Keratinocyte (primary cell): ENCODE measurements around the gene CHD9. TPM values are rescaled to one million over a fixed set of nuclear protein-coding genes. Genes with fewer than 3 reads are reported as not detected.

ENCODE experiments used
- DNase-seq: peaks from one replicate; pipeline ENCODE4 v3.0.0-alpha.2; 2011; ENCODE audit warnings: low read depth, missing footprints, low spot score
- FAIRE-seq: peaks from 2 replicates; lab custom pipeline; 2011; peaks lifted over from hg19 to GRCh38; lab: Jason Lieb, UNC
- H2AFZ ChIP-seq: 2 replicates; pipeline ENCODE4 v1.6.0; 2012; ENCODE audit warnings: low read length, control low read depth, inconsistent platforms; ENCODE audit not compliant: control insufficient read depth
- H3K27ac ChIP-seq: 2 replicates; pipeline ENCODE4 v1.5.1; 2011; ENCODE audit warnings: low read length; ENCODE audit not compliant: control insufficient read depth, insufficient read depth
- H3K27me3 ChIP-seq: 3 replicates; pipeline ENCODE4 v1.6.0; 2011; ENCODE audit warnings: low read length; ENCODE audit not compliant: control insufficient read depth, insufficient read depth; ENCODE audit errors: extremely low read depth
- H3K36me3 ChIP-seq, 2 experiments: 2 replicates in 1 of 2; 3 replicates in 1 of 2; pipeline ENCODE4 v1.5.1; 2011; ENCODE audit warnings: low read length in 2 of 2, mild to moderate bottlenecking in 1 of 2; ENCODE audit not compliant: control insufficient read depth in 2 of 2, insufficient read depth in 2 of 2; ENCODE audit errors: extremely low read depth in 1 of 2
- H3K4me1 ChIP-seq: 3 replicates; pipeline ENCODE4 v1.5.1; 2011; ENCODE audit warnings: low read length; ENCODE audit not compliant: control insufficient read depth, insufficient read depth; ENCODE audit errors: extremely low read depth
- H3K4me2 ChIP-seq: 3 replicates; pipeline ENCODE4 v1.6.0; 2011; ENCODE audit warnings: low read depth, low read length; ENCODE audit not compliant: control insufficient read depth, insufficient read depth; ENCODE audit errors: extremely low read depth
- H3K4me3 ChIP-seq, 3 experiments: fragments of 200-600 bp in 1 of 3; sonication (generic) in 1 of 3; 2 replicates in 2 of 3; 3 replicates in 1 of 3; pipeline ENCODE4 v1.5.1; 2011 to 2016; ENCODE audit warnings: low read length in 3 of 3, mild to moderate bottlenecking in 3 of 3, control low read depth in 2 of 3, inconsistent platforms in 1 of 3, low read depth in 1 of 3, mixed read lengths in 1 of 3, mixed run types in 1 of 3, moderate library complexity in 1 of 3; ENCODE audit not compliant: control insufficient read depth in 2 of 3, insufficient read depth in 2 of 3; ENCODE audit errors: extremely low read depth in 1 of 3
- H3K79me2 ChIP-seq: 2 replicates; pipeline ENCODE4 v1.6.0; 2012; ENCODE audit warnings: low read length; ENCODE audit not compliant: control insufficient read depth, insufficient read depth
- H3K9ac ChIP-seq: 3 replicates; pipeline ENCODE4 v1.6.0; 2011; ENCODE audit warnings: low read length; ENCODE audit not compliant: control insufficient read depth, insufficient read depth; ENCODE audit errors: extremely low read depth
- H3K9me1 ChIP-seq: 3 replicates; pipeline ENCODE4 v1.6.0; 2011; ENCODE audit warnings: low read length; ENCODE audit not compliant: control insufficient read depth, insufficient read depth; ENCODE audit errors: extremely low read depth
- H3K9me3 ChIP-seq: 2 replicates; pipeline ENCODE4 v1.5.1; 2012; ENCODE audit warnings: low read depth, low read length; ENCODE audit not compliant: control insufficient read depth
- H4K20me1 ChIP-seq: 3 replicates; pipeline ENCODE4 v1.6.0; 2011; ENCODE audit warnings: low read length; ENCODE audit not compliant: control insufficient read depth, insufficient read depth; ENCODE audit errors: extremely low read depth
- CTCF ChIP-seq, 3 experiments: IDR thresholded peaks in 1 of 3; conservative IDR thresholded peaks in 1 of 3; optimal IDR thresholded peaks in 1 of 3; 2 replicates in 2 of 3; 3 replicates in 1 of 3; pipeline versions ENCODE3 to v1.5.1; 2011; ENCODE audit warnings: low read length in 3 of 3, mild to moderate bottlenecking in 3 of 3, moderate library complexity in 2 of 3, control low read depth in 1 of 3, inconsistent platforms in 1 of 3; ENCODE audit not compliant: insufficient read depth in 2 of 3; ENCODE audit errors: extremely low read depth in 1 of 3
- EZH2 ChIP-seq: IDR thresholded peaks from one replicate; pipeline ENCODE4 v1.6.1; 2012; ENCODE audit warnings: inconsistent platforms, mild to moderate bottlenecking, low read length, moderate library complexity
- dilution Hi-C: fragments of 300-500 bp; cut with MboI; formaldehyde crosslinking; loops from one replicate; pipeline ENCODE4 v1.7.0; 2020; ENCODE audit warnings: low sequenced_read_pairs; ENCODE audit not compliant: extremely low pct_ligation_motif_present
- polyA plus RNA-seq, 5 experiments: library from polyadenylated mRNA; depleted of rRNA in 3 of 5; stranded (reverse) in 3 of 5; stranded (forward) in 1 of 5; unstranded in 1 of 5; fragments of >200 nt; gene quantifications; 1 replicate in 1 of 5; 2 replicates in 3 of 5; 3 replicates in 1 of 5; pipeline versions ENCODE4 v1.2.1 to v1.2.3, GENCODE V29; 2011 to 2012; ENCODE audit warnings: missing spikeins in 2 of 5, low read depth in 1 of 5, low replicate concordance in 1 of 5

CHD9 gene
- polyA plus RNA-seq, 1 donor (not counting 4 experiments of a cell fraction or from before 2014, with no cell fraction given) = 32.8 TPM

DNA sequence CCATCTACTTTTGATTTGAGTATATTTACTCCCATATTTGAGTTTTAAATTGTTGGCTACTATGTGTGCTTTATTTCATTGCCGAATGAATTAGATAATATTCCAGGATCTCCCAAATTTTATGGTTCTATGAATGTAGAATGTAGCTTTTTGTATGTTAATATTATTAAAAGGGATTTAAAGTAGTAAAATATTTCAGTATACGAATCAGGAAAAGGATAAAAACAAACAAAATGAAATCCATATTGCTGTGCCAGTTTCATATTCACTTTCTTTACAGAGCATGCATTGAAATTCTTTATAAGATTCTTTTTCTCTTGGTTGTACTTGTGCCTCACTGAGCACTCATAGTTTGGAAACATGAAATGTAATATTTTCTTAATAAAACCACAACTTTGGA lies 155.1 kb downstream of the CHD9 start:
- Histone ChIP-seq H3K36me3 (no peaks in the 10 kb centered on the region), H3K27ac (peak overlapping the region; percentile 98), H3K9ac (peak overlapping the region; percentile 89), H3K4me3 (peak overlapping the region; percentile 6 to 95 (median 62)), H3K4me1 (peaks cover 18% of the 10 kb centered on the region), H3K9me3 (no peaks in the 10 kb centered on the region), H4K20me1 (no peaks in the 10 kb centered on the region), H3K79me2 (peaks cover 44% of the 10 kb centered on the region), H3K27me3 (no peaks in the 10 kb centered on the region), H3K9me1 (no peaks in the 10 kb centered on the region), H3K4me2 (peak overlapping the region; percentile 100), H2AFZ (no peak overlapping the region)
- dilution Hi-C loops = no loop called here
- no peak for FAIRE-seq
- TF ChIP-seq CTCF (optimal IDR thresholded peaks at IDR 0.05 in 1 of 3, IDR thresholded peaks at IDR 0.05 in 1 of 3, conservative IDR thresholded peaks at IDR 0.05 in 1 of 3; ENCODE audit: extremely low read depth in 1 of 3, insufficient read depth in 2 of 3, low read length in 3 of 3) = no peak
- no peak for TF ChIP-seq EZH2
- DNase-seq = no peak

GRCh38 chr16:53211253-53211652 lies 156.5 kb downstream of the CHD9 start:
- dilution Hi-C loops = no loop called here
- Histone ChIP-seq H2AFZ (no peak overlapping the region), H3K4me1 (peaks cover 18% of the 10 kb centered on the region), H3K4me3 (no peak overlapping the region), H3K4me2 (no peak overlapping the region), H3K9ac (no peak overlapping the region), H3K27ac (no peak overlapping the region), H3K79me2 (peaks cover 51% of the 10 kb centered on the region), H3K36me3 (no peaks in the 10 kb centered on the region), H4K20me1 (no peaks in the 10 kb centered on the region), H3K27me3 (no peaks in the 10 kb centered on the region), H3K9me1 (no peaks in the 10 kb centered on the region), H3K9me3 (no peaks in the 10 kb centered on the region)
- TF ChIP-seq EZH2 (no peak), CTCF (optimal IDR thresholded peaks at IDR 0.05 in 1 of 3, IDR thresholded peaks at IDR 0.05 in 1 of 3, conservative IDR thresholded peaks at IDR 0.05 in 1 of 3; ENCODE audit: extremely low read depth in 1 of 3, insufficient read depth in 2 of 3, low read length in 3 of 3) (no peak)
- FAIRE-seq = no peak
- DNase-seq = no peak
